ENCODE measurements around the gene RALA.

- no peak for TF ChIP-seq CTCF (IDR thresholded peaks at IDR 0.05)
- TF ChIP-seq ZFX (IDR thresholded peaks at IDR 0.05; ENCODE audit: borderline replicate concordance) = no peak
Measured at GRCh38 chr7:39721919-39722597, 98.7 kb downstream of the RALA start.

All from 22Rv1 (cell line).